Retinal pigment epithelial cell (primary cell): ENCODE measurements around the gene ERVK3-1.

Experiments
- DNase-seq: peaks from one replicate; pipeline ENCODE4 v3.0.0-alpha.2; 2010; ENCODE audit warnings: low read depth
- H3K4me3 ChIP-seq: 2 replicates; pipeline ENCODE4 v1.5.1; 2011; ENCODE audit warnings: mild to moderate bottlenecking, low read length, control low read depth, moderate library complexity
- CTCF ChIP-seq: conservative IDR thresholded peaks from 2 replicates; pipeline ENCODE4 v1.5.1; 2011; ENCODE audit warnings: low read depth, low read length, control low read depth, inconsistent platforms

The ERVK3-1 gene

GRCh38 chr19:58274771-58275201 is 30.4 kb upstream of the ERVK3-1 start:
- H3K4me3 ChIP-seq, result no peak overlapping the region
- DNase-seq, result no peak
- no peak for TF ChIP-seq CTCF

- no peak for DNase-seq
- no peak for TF ChIP-seq CTCF
- H3K4me3 ChIP-seq, result no peak overlapping the region
Observed at GRCh38 chr19:58275564-58275963, 29.6 kb upstream of the ERVK3-1 start.

- no peak for DNase-seq
- H3K4me3 ChIP-seq, result no peak overlapping the region
- TF ChIP-seq CTCF, result no peak
Observed at GRCh38 chr19:58277197-58277596, 28.0 kb upstream of the ERVK3-1 start.

- TF ChIP-seq CTCF, result no peak
- peak overlapping the region; percentile 91 for H3K4me3 ChIP-seq
- DNase-seq, result no peak
Observed at GRCh38 chr19:58277748-58278540, 27.2 kb upstream of the ERVK3-1 start.

GRCh38 chr19:58278541-58279041 is 26.6 kb upstream of the ERVK3-1 start, which contains the start of gene ZNF8:
ZNF8 (plus strand) TSS chr19:58278955; CDS start chr19:58279082, 127 bp downstream.
- no peak for TF ChIP-seq CTCF
- peak within 1 kb of the TSS; percentile 91 for H3K4me3 ChIP-seq
- DNase-seq, result peak; percentile 95

GRCh38 chr19:58279042-58279924 is 25.9 kb upstream of the ERVK3-1 start:
- H3K4me3 ChIP-seq, result peak overlapping the region; percentile 91
- no peak for TF ChIP-seq CTCF
- peak; percentile 13 for DNase-seq
